ENCODE data around the gene OR13C8.

OR13C8 gene

DNA sequence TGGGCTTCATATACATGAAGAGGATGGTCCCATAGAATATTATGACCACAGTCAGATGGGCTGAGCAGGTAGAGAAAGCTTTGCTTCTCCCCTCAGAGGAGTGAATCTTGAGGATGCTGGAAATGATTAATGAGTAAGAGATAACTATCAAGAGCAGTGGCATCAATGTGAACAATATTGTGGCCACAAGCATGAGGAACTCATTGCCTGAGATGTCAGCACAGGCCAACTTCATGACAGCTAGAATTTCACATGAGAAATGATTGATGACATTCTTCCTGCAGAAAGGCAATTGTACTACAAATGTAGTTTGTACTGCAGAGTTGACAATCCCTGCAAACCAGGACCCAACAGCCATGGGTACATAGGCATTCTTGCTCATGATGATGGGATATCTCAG, 48.5 kb downstream of the OR13C8 start:
- DNase-seq (ENCODE audit: low spot score) = no peak

DNA sequence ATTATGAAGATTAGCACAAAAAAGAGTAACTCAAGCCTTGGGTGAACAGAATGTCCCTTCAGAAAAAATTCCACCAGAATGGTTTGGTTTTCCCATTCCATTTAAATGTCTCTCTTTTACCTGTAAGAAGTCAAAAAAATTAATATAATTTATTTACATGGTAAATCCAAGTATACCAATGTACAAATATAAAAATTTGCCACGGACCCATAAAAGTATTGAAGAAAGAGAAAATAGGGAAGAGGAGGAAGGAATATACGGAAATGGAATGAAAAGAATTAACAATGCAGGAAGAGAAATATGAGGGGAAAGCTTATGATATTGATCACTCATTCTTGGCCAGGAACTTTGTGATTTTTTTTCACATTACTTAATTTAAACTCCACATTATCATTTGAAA, 49.1 kb downstream of the OR13C8 start, which contains the start of gene OR13C9:
Gene OR13C9 (minus strand): TSS at position 101 of the 400 bp plus-strand sequence. CDS start 0 bp downstream, at position 101.
- DNase-seq (ENCODE audit: low spot score) = no peak
